ENCODE data around the gene HSPA1B. TPM values are rescaled to one million over a fixed set of nuclear protein-coding genes. Genes with fewer than 3 reads are reported as not detected.
"Not testable (repeated sequence)": the region's sequence is repeated elsewhere in the genome, so short reads cannot be mapped to it uniquely, and the experiment has no call there.

HSPA1B gene
- total and polyA plus RNA-seq, 2 donors (not counting 1 experiment from before 2014, with no cell fraction given) = 35.5 to 115 TPM

- Histone ChIP-seq H3K36me3 (ENCODE audit: control insufficient read depth, insufficient read depth, low read length) (peaks cover 4% of the 10 kb centered on the region), H3K4me3 (replicated peaks in 1 of 4; ENCODE audit: control extremely low read depth in 1 of 4, insufficient read depth in 1 of 4, low read depth in 3 of 4, low read length in 4 of 4) (no peak overlapping the region), H3K79me2 (ENCODE audit: control insufficient read depth, insufficient read depth, low read length) (peaks cover 20% of the 10 kb centered on the region), H3K27me3 (ENCODE audit: control insufficient read depth, insufficient read depth, low read length) (no peaks in the 10 kb centered on the region), H3K4me1 (ENCODE audit: control insufficient read depth, extremely low read depth, insufficient read depth, low read length) (no peaks in the 10 kb centered on the region), H3K9ac (ENCODE audit: insufficient read depth, low read length) (no peak overlapping the region), H3K4me2 (ENCODE audit: extremely low read depth, insufficient read depth, low read length) (no peak overlapping the region), H3K9me3 (ENCODE audit: control insufficient read depth, insufficient read depth, low read depth, low read length) (no peaks in the 10 kb centered on the region), H4K20me1 (ENCODE audit: control insufficient read depth, extremely low read depth, insufficient read depth, low read length) (no peaks in the 10 kb centered on the region), H2AFZ (ENCODE audit: low read length) (no peak overlapping the region), H3K27ac (ENCODE audit: insufficient read depth, low read length) (no peak overlapping the region)
- TF ChIP-seq, protein P1, sequence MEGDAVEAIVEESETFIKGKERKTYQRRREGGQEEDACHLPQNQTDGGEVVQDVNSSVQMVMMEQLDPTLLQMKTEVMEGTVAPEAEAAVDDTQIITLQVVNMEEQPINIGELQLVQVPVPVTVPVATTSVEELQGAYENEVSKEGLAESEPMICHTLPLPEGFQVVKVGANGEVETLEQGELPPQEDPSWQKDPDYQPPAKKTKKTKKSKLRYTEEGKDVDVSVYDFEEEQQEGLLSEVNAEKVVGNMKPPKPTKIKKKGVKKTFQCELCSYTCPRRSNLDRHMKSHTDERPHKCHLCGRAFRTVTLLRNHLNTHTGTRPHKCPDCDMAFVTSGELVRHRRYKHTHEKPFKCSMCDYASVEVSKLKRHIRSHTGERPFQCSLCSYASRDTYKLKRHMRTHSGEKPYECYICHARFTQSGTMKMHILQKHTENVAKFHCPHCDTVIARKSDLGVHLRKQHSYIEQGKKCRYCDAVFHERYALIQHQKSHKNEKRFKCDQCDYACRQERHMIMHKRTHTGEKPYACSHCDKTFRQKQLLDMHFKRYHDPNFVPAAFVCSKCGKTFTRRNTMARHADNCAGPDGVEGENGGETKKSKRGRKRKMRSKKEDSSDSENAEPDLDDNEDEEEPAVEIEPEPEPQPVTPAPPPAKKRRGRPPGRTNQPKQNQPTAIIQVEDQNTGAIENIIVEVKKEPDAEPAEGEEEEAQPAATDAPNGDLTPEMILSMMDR (conservative IDR thresholded peaks at IDR 0.05 in 1 of 2, IDR thresholded peaks at IDR 0.05 in 1 of 2; ENCODE audit: low read depth in 1 of 2, low read length in 2 of 2) = peak; percentile 64 to 80
- TF ChIP-seq EZH2 (IDR thresholded peaks at IDR 0.05; ENCODE audit: low read length, missing control alignments) = no peak
- DNase-seq (ENCODE audit: low read depth in 2 of 2) = peak; percentile 22 to 54
Observed at GRCh38 chr6:31791324-31792089, 36.0 kb upstream of the HSPA1B start.

DNA sequence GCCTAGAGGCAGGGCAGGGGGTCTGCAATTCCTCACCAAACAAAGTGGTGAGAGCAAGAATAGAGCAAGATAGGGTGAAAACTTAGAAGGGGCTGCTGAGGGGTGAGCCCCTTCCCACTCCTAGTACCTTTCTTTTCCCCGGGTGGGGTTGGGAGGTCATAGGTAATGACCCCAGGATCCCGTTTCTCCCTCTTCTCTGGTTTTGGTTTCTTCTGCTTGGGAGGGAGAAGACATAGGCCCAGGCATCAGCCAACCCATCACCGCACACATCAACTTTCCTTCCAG is 35.5 kb upstream of the HSPA1B start:
- peaks cover 20% of the 10 kb centered on the region for H3K79me2 ChIP-seq (ENCODE audit: control insufficient read depth, insufficient read depth, low read length)
- peaks cover 4% of the 10 kb centered on the region for H3K36me3 ChIP-seq (ENCODE audit: control insufficient read depth, insufficient read depth, low read length)

DNA sequence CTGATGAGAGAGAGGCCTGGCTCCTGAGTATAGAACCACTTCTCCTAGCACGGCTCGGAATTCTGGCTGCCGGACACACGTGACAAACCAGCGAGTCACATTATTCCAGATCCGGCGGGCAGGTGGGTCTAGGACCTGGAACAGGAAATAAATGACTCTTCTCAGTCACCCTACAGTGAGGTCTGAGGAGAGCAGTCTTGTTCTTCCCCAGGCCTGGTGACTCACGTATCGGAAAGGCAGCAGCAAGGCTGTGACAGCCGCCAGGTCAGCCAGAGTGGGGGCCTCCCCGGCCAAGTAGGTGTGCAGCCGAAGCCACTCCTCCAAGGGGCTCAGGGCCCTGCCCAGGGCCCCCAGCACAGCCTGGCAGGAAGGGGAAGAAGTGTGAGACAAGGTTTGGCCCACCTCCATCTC is 34.8 kb upstream of the HSPA1B start:
- no peak overlapping the region for H3K27ac ChIP-seq (ENCODE audit: insufficient read depth, low read length)
- H2AFZ ChIP-seq (ENCODE audit: low read length) = no peak overlapping the region
- no peak overlapping the region for H3K9ac ChIP-seq (ENCODE audit: insufficient read depth, low read length)
- H3K27me3 ChIP-seq (ENCODE audit: control insufficient read depth, insufficient read depth, low read length) = no peaks in the 10 kb centered on the region
- H3K4me2 ChIP-seq (ENCODE audit: extremely low read depth, insufficient read depth, low read length) = no peak overlapping the region
- H3K79me2 ChIP-seq (ENCODE audit: control insufficient read depth, insufficient read depth, low read length) = peaks cover 20% of the 10 kb centered on the region
- H3K36me3 ChIP-seq (ENCODE audit: control insufficient read depth, insufficient read depth, low read length) = peaks cover 4% of the 10 kb centered on the region
- H3K4me3 ChIP-seq (replicated peaks in 1 of 4; ENCODE audit: control extremely low read depth in 1 of 4, insufficient read depth in 1 of 4, low read depth in 3 of 4, low read length in 4 of 4) = no peak overlapping the region
- no peak for TF ChIP-seq EZH2 (IDR thresholded peaks at IDR 0.05; ENCODE audit: low read length, missing control alignments)
- TF ChIP-seq, protein P1 (conservative IDR thresholded peaks at IDR 0.05 in 1 of 2, IDR thresholded peaks at IDR 0.05 in 1 of 2; ENCODE audit: low read depth in 1 of 2, low read length in 2 of 2) = no peak
- no peaks in the 10 kb centered on the region for H4K20me1 ChIP-seq (ENCODE audit: control insufficient read depth, extremely low read depth, insufficient read depth, low read length)
- H3K9me3 ChIP-seq (ENCODE audit: control insufficient read depth, insufficient read depth, low read depth, low read length) = no peaks in the 10 kb centered on the region
- H3K4me1 ChIP-seq (ENCODE audit: control insufficient read depth, extremely low read depth, insufficient read depth, low read length) = no peaks in the 10 kb centered on the region
- DNase-seq (ENCODE audit: low read depth in 2 of 2) = peak in 1 of 2 donors; percentile 70

More for the DNA sequence above, 35.5 kb upstream of the HSPA1B start:
- H3K27me3 ChIP-seq (ENCODE audit: control insufficient read depth, insufficient read depth, low read length) = no peaks in the 10 kb centered on the region
- no peak overlapping the region for H2AFZ ChIP-seq (ENCODE audit: low read length)
- no peaks in the 10 kb centered on the region for H3K4me1 ChIP-seq (ENCODE audit: control insufficient read depth, extremely low read depth, insufficient read depth, low read length)
- DNase-seq (ENCODE audit: low read depth in 2 of 2) = no peak
- no peaks in the 10 kb centered on the region for H3K9me3 ChIP-seq (ENCODE audit: control insufficient read depth, insufficient read depth, low read depth, low read length)
- no peak overlapping the region for H3K4me2 ChIP-seq (ENCODE audit: extremely low read depth, insufficient read depth, low read length)
- no peak overlapping the region for H3K4me3 ChIP-seq (replicated peaks in 1 of 4; ENCODE audit: control extremely low read depth in 1 of 4, insufficient read depth in 1 of 4, low read depth in 3 of 4, low read length in 4 of 4)
- no peaks in the 10 kb centered on the region for H4K20me1 ChIP-seq (ENCODE audit: control insufficient read depth, extremely low read depth, insufficient read depth, low read length)
- no peak overlapping the region for H3K27ac ChIP-seq (ENCODE audit: insufficient read depth, low read length)
- no peak overlapping the region for H3K9ac ChIP-seq (ENCODE audit: insufficient read depth, low read length)
- TF ChIP-seq, protein P1 (conservative IDR thresholded peaks at IDR 0.05 in 1 of 2, IDR thresholded peaks at IDR 0.05 in 1 of 2; ENCODE audit: low read depth in 1 of 2, low read length in 2 of 2) = no peak
- no peak for TF ChIP-seq EZH2 (IDR thresholded peaks at IDR 0.05; ENCODE audit: low read length, missing control alignments)

- peak overlapping the region; percentile 97 for H3K4me2 ChIP-seq (ENCODE audit: extremely low read depth, insufficient read depth, low read length)
- H3K9me3 ChIP-seq (ENCODE audit: control insufficient read depth, insufficient read depth, low read depth, low read length); H4K20me1 ChIP-seq (ENCODE audit: control insufficient read depth, extremely low read depth, insufficient read depth, low read length); DNase-seq (ENCODE audit: low read depth in 2 of 2); H2AFZ ChIP-seq (ENCODE audit: low read length); H3K27ac ChIP-seq (ENCODE audit: insufficient read depth, low read length); H3K27me3 ChIP-seq (ENCODE audit: control insufficient read depth, insufficient read depth, low read length); H3K36me3 ChIP-seq (ENCODE audit: control insufficient read depth, insufficient read depth, low read length); H3K9ac ChIP-seq (ENCODE audit: insufficient read depth, low read length); H3K4me1 ChIP-seq (ENCODE audit: control insufficient read depth, extremely low read depth, insufficient read depth, low read length): not testable (repeated sequence)
- H3K4me3 ChIP-seq (replicated peaks in 1 of 4; ENCODE audit: control extremely low read depth in 1 of 4, insufficient read depth in 1 of 4, low read depth in 3 of 4, low read length in 4 of 4) = peak overlapping the region; percentile 93 to 97 (median 94)
- H3K79me2 ChIP-seq (ENCODE audit: control insufficient read depth, insufficient read depth, low read length) = peaks cover 20% of the 10 kb centered on the region
Observed at GRCh38 chr6:31793927-31794245, 33.7 kb upstream of the HSPA1B start.

All from fibroblast of lung (primary cell).